Measurements from ENCODE around the gene BTG1.

BTG1 gene

GRCh38 chr12:92188517-92189188 lies 43.0 kb upstream of the BTG1 start:
- H3K27ac ChIP-seq, result no peak overlapping the region
- DNase-seq (ENCODE audit: low spot score), result no peak
- TF ChIP-seq CTCF (IDR thresholded peaks at IDR 0.05), result no peak
- no peak overlapping the region for H3K4me3 ChIP-seq

- TF ChIP-seq CTCF (IDR thresholded peaks at IDR 0.05), result no peak
- no peak for DNase-seq (ENCODE audit: low spot score)
- Histone ChIP-seq H3K4me3 (no peak overlapping the region), H3K27ac (no peak overlapping the region)
Measured at GRCh38 chr12:92186038-92186470, 40.4 kb upstream of the BTG1 start.

- no peak for DNase-seq (ENCODE audit: low spot score)
- Histone ChIP-seq H3K4me3 (no peak overlapping the region), H3K27ac (no peak overlapping the region)
- TF ChIP-seq CTCF (IDR thresholded peaks at IDR 0.05), result no peak
Measured at GRCh38 chr12:92185052-92185451, 39.4 kb upstream of the BTG1 start.

GRCh38 chr12:92183575-92183974 lies 37.9 kb upstream of the BTG1 start:
- no peak overlapping the region for H3K27ac ChIP-seq
- H3K4me3 ChIP-seq, result no peak overlapping the region
- TF ChIP-seq CTCF (IDR thresholded peaks at IDR 0.05), result no peak
- DNase-seq (ENCODE audit: low spot score), result no peak

GRCh38 chr12:92178340-92178739 lies 32.7 kb upstream of the BTG1 start:
- Histone ChIP-seq H3K27ac (no peak overlapping the region), H3K4me3 (no peak overlapping the region)
- DNase-seq (ENCODE audit: low spot score), result no peak
- no peak for TF ChIP-seq CTCF (IDR thresholded peaks at IDR 0.05)

- TF ChIP-seq CTCF (IDR thresholded peaks at IDR 0.05), result no peak
- Histone ChIP-seq H3K27ac (no peak overlapping the region), H3K4me3 (no peak overlapping the region)
- DNase-seq (ENCODE audit: low spot score), result no peak
Measured at GRCh38 chr12:92176646-92177045, 31.0 kb upstream of the BTG1 start.

- no peak overlapping the region for H3K27ac ChIP-seq
- TF ChIP-seq CTCF (IDR thresholded peaks at IDR 0.05), result no peak
Measured at GRCh38 chr12:92175961-92176360, 30.3 kb upstream of the BTG1 start.

More at GRCh38 chr12:92175961-92176360, 30.3 kb upstream of the BTG1 start:
- no peak overlapping the region for H3K4me3 ChIP-seq
- no peak for DNase-seq (ENCODE audit: low spot score)

Data from coronary artery (tissue), 2 donors.